GM18499 (cell line): ENCODE measurements around the gene UBXN11.
"Not testable (repeated sequence)": the region's sequence is repeated elsewhere in the genome, so short reads cannot be mapped to it uniquely, and the experiment has no call there.

Experiments used
- ATAC-seq: cut with Tn5 transposase; IDR thresholded peaks from one replicate; pipeline ENCODE4 v1.9.1; 2021; ENCODE audit warnings: moderate number of reproducible peaks; ENCODE audit not compliant: insufficient read depth, unreplicated experiment

UBXN11 gene

DNA sequence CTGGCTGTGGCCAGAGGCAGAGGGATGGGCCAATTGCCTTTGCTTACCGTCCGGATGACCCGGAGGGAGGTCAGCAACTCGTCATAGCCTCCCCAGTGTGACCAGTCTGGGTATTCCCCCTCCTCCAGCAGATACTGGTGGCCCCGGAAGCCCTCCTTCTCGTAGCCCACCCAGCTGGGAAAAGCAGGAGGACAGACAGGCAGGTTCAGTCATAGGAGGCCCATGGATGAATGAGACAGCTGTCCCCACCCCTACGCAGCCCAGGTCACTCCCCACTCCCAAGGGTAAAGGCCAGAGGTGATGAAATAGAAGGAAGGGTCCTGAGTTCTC is 30.7 kb upstream of the UBXN11 start:
- ATAC-seq: no peak

DNA sequence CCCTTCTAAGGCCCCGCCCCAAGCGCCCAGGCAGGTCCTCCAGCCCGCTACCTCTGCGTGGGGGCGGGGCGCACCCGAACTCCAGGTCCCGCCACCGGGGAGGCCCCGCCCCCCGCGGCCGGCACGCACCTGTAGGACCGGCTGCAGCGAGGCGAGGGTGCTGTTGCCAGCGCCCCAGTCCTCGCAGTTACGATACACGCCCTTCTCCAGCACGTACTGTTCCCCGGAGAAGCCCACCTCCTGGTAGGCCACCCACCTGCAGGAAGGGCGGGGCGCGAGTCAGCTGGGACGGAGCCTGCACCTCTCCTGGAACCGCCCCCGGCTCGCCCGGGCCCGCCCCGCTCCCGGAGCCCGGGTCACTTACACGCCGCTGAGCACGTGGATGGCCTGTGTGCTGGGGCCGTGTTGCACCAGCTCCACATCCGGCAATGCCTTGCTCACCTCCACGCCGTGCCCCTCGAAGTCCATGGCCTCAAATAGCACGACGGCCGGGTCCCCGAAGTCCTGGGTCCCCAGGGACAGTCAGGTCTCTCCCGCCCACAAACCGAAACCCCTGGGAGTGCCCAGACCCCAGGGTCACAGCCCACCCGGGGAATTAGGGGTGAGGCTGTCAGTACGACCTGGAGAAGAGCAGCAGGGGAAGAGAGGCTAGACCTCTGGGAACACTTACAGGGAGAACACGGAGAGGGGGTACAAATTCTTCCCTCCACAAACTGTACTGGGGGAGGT is 30.2 kb upstream of the UBXN11 start:
- no peak for ATAC-seq

DNA sequence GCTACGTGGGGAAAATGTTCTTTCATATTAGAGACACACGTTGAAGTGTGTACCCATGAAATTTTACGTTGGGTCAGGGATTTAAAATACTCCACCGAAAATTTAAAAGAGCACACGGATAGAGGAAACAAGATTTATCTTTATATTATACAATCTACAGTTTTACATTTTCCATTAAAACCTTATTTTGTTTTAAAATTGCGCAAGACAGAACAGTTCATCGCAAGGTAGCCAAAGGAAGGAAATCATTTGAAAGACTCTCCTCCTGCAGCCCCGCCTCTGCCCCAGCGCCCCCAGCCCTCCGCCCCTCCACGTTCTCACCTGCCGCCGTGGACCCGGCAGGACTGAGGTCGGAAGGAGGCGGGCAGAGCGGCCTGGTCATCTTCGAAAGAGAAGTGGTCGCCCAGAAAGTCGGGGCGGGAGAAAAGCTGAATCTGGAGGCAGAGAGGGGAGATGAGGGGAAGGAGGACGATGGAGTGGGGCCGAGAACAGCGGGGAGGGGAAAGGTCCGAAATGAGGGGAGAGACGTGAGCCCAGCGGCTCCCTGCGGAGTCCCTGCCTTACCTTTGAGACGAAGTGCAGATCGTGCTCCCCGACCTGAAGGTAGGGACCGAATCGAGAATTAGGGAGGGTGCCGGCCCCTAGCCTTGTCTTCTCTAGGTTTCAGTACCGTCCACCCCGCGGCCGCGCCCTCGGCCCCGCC is 29.5 kb upstream of the UBXN11 start:
- ATAC-seq: no peak

DNA sequence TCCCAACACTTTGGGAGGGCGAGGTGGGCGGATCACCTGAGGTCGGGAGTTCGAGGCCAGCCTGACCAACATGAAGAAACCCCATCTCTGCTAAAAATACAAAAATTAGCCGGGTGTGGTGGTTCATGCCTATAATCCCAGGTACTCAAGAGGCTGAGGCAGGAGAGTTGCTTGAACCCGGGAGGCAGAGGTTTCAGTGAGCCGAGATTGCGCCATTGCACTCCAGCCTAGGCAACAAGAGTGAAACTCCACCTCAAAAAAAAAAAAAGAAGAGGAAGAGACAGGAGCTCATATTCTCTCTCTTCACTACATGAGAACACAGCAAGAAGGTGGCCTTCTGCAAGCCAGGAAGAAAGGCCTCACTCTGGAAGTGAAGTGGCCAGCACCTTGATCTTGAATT is 26.9 kb upstream of the UBXN11 start:
- ATAC-seq: not testable (repeated sequence)

DNA sequence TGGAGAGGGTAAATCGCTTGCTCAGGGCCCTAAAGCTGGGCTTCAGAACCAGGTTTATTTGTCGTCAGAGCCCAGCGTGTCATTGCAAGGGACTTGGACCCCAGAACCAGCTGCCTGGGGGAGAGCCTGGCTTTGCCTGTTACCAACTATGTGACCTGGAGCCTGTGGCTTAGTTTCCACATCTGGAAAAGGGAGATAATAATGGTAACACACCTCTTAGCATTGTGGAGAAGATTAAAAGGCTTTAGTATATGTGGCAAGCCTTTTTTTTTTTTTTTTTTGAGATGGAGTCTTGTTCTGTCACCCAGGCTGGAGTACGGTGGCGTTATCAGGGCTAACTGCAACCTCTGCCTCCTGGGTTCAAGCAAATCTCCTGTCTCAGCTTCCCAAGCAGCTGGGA is 23.8 kb upstream of the UBXN11 start:
- no peak for ATAC-seq

DNA sequence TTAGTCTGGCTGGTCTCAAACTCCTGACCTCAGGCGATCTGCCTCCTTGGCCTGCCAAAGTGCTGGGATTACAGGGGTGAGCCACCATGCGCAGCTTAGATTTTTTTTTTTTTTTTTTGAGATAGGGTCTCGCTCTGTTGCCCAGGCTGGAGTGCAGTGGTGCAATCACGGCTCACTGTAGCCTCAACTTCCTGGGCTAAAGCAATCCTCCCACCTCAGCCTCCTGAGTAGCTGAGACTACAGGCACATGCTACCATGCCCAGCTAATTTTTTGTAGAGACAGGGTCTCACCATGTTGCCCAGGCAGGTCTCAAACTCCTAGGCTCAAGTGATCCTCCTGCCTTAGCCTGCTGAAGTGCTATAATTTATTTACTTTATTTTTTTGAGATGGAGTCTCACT is 22.9 kb upstream of the UBXN11 start:
- ATAC-seq: not testable (repeated sequence)

DNA sequence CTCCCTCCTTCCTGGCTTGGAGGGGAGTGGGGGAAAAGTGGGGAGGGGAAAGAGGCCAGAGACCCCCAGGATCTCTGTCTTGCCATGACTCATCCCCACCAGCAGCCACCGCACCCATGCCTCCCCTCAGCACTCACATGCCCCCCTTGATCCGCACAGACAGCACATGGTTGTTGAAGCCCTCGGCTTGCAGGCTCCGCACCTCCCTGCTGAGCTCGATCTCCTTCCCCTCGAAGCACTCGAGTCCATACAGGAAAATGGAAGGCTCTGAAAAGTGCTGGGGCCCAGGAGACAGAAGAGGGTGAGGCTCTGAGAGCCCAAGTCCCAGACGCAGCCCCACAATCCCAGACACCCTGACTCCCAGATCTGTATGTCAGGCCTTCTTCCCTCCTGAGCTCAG is 22.2 kb upstream of the UBXN11 start:
- ATAC-seq: no peak

DNA sequence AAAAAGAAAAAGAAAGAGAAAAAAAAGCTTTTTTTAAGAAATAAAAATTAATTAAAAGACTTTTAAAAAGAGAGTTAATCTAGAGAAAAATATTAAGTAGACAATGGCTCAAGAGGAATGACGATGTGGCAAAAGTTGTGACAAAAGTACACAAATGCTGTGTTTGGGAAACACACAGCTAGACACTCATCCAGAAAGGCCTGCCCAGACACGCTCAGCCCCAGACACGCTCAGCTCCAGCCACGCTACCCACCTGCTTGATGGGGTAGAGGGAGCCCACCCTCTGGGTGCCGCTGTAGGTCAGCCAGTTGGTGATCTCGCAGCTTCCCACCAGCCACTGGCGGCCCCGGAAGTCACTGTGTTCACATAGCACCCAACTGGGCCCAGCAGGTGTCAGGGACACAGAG is 21.5 kb upstream of the UBXN11 start:
- ATAC-seq: no peak

DNA sequence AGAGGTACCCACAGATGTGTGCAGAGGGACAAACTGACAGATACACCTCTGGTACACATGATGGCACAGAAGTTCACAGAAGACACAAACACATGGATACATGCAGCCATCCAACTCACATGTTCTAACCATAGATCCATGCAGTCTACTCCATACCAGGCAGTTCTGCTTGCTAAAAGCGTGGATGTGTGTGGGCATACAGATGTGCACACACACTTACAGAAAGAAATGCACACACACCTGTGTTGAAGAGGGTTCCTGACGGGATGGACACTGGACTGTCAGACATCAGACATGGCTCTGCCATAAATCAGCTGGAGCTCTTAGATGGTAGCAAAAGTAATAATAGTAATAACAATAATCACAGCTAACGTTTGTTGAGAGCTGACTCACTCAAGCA is 18.1 kb upstream of the UBXN11 start:
- ATAC-seq: no peak

DNA sequence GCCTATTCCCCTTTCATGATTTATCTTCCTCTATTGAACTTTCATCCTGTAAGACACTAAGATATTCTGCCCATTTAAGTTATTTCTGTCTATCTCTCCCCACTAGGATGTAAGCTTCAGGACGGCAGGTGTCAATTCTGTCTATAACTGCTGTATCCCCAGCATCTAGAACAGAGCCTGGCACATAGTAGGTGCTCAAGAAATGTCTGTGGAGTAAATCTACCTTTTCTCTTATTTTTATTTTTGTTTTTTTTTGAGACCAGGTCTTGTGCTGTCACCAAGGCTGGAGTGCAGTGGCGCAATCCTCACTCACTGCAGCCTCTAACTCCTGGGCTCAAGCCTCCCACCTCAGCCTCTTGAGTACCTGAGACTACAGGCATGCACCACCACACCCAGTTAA is 16.9 kb upstream of the UBXN11 start:
- no peak for ATAC-seq

DNA sequence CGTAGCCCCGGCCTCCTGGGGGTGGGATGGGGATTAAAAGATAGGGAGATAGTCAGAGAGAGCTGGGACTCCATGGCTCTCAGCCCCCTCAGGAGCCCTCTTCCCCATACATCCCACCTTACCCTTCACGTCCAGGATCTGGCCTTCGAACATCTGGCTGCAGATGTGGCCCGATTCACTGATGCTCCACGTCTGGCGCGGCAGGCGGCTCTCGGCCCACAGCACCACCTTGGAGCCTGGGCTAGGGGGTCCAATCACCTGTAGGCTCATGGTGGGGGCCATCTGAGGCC is 15.6 kb upstream of the UBXN11 start:
- no peak for ATAC-seq

DNA sequence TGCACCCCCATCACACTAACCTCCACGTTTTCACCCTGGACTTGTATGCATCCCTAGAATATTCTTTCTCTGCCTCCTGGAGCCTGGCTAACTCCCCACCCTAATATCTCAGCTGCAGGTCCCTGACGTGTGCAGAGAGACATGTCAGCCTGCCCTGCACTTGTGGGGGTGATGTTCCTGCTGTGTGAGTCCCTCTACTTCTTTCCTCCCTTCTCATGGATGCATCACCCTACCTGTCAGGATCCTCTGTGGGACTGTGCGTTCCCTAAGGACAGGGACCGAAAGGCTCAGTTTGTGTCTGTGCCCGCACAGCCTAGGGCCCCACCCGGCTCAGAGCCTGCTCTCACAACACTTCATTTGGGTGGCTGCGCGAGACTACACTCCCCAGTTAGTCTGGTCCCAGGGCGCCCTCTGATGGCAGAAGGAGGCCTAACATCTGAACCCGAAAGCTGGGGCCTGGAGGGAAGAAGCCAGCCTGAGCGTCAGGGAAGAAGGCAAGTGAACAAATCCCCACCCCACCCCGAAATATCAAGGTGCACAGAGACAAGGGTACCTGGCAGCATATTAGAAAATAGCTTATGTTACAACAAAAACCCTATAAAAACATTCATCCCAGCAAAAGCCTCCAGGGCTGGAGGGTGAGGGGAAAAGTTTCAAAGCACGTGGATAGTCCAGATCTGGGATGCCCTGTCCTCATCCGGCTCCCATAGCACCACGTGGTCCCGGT is 15.0 kb upstream of the UBXN11 start:
- ATAC-seq: no peak

DNA sequence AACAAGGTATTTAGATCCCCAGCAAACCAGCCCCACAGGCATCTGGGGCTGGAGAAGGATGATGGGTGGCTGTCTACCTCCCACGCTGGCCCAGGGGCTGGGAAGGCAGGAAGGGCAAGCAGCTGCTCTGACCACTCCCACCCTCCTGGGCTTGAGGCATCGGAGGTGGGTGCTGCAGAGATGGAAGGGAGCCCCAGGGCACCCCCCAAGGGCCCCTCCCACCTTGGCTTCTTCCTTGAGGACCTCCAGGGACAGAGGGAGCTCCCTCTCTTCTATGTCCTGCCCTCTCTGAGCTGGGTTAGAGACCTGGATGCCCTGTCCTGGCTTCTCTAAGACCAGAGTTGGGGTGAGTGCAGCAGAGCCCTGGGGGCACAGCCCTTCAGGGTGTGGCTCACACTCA is 14.5 kb upstream of the UBXN11 start:
- ATAC-seq: no peak

DNA sequence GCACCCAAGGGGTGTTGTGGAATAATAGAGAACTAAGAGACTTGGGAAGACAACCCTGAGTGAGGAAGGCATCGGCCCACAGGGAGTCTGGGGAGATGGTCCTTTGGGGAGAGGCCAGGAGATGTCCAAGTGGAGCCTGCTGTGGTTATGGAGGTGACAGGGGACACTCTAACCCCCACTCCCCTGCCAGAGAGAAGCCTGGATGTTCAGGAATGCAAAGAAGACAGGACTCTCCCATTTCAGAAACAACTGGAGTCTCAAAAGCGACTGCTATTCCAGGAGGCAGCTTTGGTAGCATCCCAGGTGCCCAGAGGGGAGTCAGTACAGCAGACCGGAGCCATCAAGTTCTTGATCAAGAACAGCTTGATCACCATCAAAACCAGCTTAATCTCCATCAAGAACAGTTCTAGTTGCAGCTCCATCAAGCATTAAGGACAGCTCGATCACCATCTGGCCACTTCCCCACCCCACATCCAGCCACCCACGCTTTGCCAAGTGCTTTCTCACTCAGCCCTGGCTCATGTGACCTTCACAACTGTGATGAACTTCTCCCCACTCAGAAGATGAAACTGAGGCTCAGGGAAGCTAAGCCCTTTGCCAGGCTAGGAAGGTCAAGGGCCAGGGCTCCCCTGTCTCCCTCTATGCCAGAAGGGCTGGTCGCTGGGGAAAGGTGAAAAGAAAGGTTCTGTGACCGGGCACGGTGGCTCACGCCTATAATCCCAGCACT is 12.1 kb upstream of the UBXN11 start:
- ATAC-seq: no peak

DNA sequence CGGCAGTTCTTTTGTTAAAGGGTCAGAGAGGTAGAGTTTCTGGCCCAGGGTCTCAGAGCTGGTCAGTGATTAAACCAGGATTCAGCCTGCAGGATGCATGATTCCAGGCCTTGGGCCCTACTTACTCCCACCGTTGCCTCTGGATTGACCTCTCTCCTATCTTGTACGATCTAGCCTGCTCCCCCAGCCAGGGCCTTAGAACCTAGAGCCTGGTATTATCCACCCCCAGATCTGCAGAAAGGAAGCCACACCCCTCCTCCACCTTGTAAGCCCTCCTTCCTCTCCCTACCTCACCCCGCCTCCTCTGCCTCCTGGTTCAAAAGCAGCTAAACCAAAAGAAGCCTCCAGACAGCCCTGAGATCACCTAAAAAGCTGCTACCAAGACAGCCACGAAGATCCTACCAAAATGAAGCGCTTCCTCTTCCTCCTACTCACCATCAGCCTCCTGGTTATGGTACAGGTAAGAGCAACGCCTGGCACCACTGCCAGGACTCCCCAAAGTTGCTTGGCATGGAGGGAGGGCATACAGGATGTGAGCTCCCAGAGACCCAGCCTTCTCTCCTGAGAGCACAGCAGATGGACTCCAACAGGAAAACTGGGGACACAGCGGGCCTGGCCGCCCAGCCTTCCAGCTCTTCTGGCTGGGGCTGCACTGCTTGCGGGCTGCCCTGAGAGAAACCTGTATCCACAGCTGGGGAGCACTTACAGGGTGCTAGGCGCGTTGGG is 11.3 kb upstream of the UBXN11 start, which contains the start of gene CD52:
CD52 (plus strand) TSS at position 347 of the 726 bp plus-strand sequence; CDS start at position 407, 60 bp downstream.
- ATAC-seq: no peak

DNA sequence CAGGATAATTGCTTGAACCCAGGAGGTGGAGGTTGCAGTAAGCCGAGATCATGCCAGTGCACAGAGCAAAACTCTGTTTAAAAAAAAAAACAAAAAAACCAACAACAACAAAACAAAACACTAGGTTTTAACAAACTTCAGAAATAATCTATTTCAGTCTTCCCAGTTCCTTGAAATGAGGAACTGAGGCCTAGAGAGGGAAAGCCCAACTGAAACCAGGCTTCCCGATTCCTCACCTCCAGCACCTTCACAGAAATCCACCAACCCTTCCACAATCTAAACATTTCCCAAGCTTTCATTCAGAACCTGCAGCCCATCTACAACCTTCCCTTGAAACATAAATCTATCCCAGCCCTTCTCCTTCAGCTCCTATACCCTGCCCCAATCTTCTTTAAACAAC is 10.7 kb upstream of the UBXN11 start:
- no peak for ATAC-seq

DNA sequence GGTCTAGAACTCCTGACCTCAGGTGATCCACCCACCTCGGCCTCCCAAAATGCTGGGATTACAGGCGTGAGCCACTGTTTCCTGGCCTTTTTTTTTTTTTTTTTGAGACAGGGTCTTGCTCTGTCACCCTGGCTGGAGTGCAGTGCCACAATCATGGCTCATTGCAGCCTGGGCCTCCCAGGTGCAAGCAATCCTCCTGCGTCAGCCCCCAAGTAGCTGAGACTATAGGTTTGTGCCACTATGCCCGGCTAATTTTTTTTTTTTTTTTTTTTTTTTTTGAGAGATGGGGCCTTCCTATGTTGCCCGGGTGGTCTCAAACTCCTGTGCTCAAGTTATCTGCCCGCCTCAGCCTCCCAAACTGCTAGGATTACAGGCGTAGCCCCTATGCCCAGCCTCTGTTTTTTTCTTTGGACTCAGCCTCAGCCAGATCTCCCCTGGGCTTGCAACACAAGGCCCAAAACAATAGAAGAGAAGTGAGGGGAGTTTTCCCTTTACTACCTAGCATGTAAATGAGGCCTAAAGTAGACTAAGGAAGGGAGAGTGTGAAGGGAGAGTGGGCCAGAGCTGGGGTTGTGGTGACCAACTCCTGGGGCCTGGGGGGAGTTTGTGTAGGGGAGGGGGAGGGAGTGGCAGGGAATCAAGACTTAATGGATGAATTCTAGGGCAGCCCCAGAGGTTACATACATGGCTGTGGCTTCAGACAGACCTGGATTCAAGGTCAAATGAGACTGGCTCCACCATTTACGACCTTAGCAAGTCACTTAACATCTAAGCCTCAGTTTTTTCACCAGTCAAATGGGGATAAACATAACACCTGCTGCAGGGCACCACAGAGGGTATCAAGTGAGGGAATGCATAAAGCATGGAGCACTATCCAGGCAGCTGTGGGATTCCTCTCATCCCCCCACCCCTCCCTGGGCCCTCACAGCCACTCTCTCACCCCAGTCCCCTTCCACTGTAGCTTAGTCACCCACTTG is 9.7 kb upstream of the UBXN11 start:
- ATAC-seq: no peak

DNA sequence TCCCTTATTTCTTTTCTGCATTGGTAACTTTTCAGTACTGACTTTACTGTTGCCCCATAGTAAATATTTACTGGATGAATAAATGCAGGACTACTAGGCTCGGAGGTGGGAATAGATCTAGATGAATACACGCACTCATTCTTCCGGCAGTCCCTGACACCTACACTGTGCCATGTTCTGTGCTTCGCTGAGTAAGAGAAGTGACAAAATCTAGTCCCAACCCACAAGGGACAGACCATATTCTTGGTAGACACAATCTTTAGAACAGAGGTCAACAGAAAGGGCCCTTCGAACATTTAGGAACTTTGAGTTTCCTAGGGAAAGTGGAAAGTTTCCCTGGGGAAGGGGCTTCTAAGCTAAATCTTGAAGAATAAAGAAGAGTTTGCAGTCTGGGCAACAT is 8.1 kb upstream of the UBXN11 start:
- ATAC-seq: no peak
